H1 (cell line): Measurements from ENCODE around the gene LDLRAD3. TPM values are rescaled to one million over a fixed set of nuclear protein-coding genes. Genes with fewer than 3 reads are reported as not detected.

ENCODE experiments used
- HDAC2 ChIP-seq, 2 experiments: fragments of 300-600 bp in 1 of 2; sonication (generic) in 1 of 2; IDR thresholded peaks; 2 replicates each; pipeline ENCODE4 v1.6.1; 2011 to 2012; ENCODE audit warnings: low read depth in 2 of 2, low read length in 2 of 2, mild to moderate bottlenecking in 2 of 2, moderate library complexity in 2 of 2, borderline replicate concordance in 1 of 2, inconsistent platforms in 1 of 2
- polyA plus RNA-seq, 7 experiments: library from polyadenylated mRNA; depleted of rRNA in 3 of 7; stranded (reverse) in 5 of 7; unstranded in 2 of 7; fragments of >200 nt in 5 of 7; fragments of 200-250 nt in 2 of 7; gene quantifications; 1 replicate in 5 of 7; 2 replicates in 1 of 7; 4 replicates in 1 of 7; pipeline versions ENCODE4 v1.2.1 to v1.2.3, GENCODE V29; 2011 to 2013; ENCODE audit warnings: missing spikeins in 2 of 7, mixed read lengths in 2 of 7
- total RNA-seq: library from RNA; stranded (reverse); fragmentation: NEBNext Ultra II Directional; extraction: Animal tissue kit (Norgen Biotek cat#: 25700); gene quantifications from 2 replicates; pipeline ENCODE4 v1.2.1, GENCODE V29; 2021

LDLRAD3 gene
- total and polyA plus RNA-seq, 2 of the 8 experiments (the other 6 are each of a cell fraction or from before 2014, with no cell fraction given) = 18.6 to 22.8 TPM

DNA sequence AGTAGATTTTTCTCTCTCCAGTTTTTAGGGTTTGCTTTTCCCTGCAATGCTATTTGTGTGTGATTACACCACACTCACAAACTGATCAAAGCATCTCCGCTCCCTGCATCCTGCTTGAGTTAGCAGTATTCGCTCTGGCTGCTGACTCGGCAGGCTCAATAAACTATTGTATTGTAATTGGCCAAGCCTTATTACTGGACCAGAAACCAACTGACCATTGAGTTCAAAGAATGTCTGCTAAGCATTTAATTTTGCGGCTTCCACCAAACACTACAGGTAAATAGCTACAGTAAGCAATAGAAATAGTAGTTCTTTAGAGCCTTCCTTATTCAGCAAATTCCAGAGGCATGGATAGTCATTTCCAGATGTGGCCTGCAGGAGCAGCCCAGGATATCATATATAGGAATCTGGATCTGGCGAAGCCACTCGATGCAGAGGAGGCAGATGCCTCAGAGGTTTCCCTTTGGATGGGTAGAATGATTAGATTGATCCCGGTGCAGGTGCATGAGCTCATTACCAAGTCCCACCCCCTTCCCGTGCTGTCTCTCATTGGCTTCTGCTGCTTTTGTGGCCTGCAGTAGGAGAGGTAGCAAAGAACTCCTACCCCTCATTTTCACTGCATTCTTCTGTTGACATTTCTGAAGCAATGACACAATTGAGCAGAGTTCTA lies 268.0 kb downstream of the LDLRAD3 start (continued):
- TF ChIP-seq HDAC2 (IDR thresholded peaks at IDR 0.05; ENCODE audit: borderline replicate concordance in 1 of 2, low read depth in 2 of 2, low read length in 2 of 2) = no peak
- TF ChIP-seq, all 59 proteins: peak for 3
